Activated CD8-positive, alpha-beta memory T cell treated with anti-CD3 and anti-CD28 coated beads, Interleukin-2, amount 10 ng/mL, durations not matched to agents 7 days and 5 days (primary cell): ENCODE measurements around the gene TCFL5. TPM values are rescaled to one million over a fixed set of nuclear protein-coding genes. Genes with fewer than 3 reads are reported as not detected.

Experiments used
- ATAC-seq: fragments of 150-1000 bp; cut with Tn5 transposase; one replicate; pipeline ENCODE4 v1.10.0; 2021; ENCODE audit warnings: moderate library complexity
- CTCF ChIA-PET: fragments of 350-600 bp; sonication (Branson Sonifier 250); formaldehyde crosslinking; loops from one replicate; lab custom pipeline; 2021; ENCODE audit warnings: antibody characterized with exemption; lab: Charles Lee
- DNase-seq: peaks from one replicate; pipeline ENCODE4 v3.0.0-alpha.2; 2020
- H3K27ac Mint-ChIP-seq: one replicate; pipeline ENCODE4 v1.8.0; 2021; ENCODE audit warnings: mild to moderate bottlenecking, mixed read lengths
- H3K27me3 Mint-ChIP-seq: one replicate; pipeline ENCODE4 v1.8.0; 2021; ENCODE audit warnings: mixed read lengths
- H3K36me3 Mint-ChIP-seq: one replicate; pipeline ENCODE4 v1.8.0; 2021; ENCODE audit warnings: mild to moderate bottlenecking, mixed read lengths
- H3K4me1 Mint-ChIP-seq: one replicate; pipeline ENCODE4 v1.8.0; 2021; ENCODE audit warnings: mixed read lengths
- H3K4me3 Mint-ChIP-seq: one replicate; pipeline ENCODE4 v1.8.0; 2021; ENCODE audit warnings: mild to moderate bottlenecking, moderate library complexity, mixed read lengths
- H3K9me3 Mint-ChIP-seq: one replicate; pipeline ENCODE4 v1.8.0; 2022; ENCODE audit warnings: low read depth, mixed read lengths
- total RNA-seq, 2 experiments: library from RNA; stranded (reverse); gene quantifications; one replicate each; pipeline ENCODE4 v1.2.3, GENCODE V29; 2021

TCFL5 gene
- total RNA-seq, 2 experiments from 2014 or later = 6.6 to 6.7 TPM

DNA sequence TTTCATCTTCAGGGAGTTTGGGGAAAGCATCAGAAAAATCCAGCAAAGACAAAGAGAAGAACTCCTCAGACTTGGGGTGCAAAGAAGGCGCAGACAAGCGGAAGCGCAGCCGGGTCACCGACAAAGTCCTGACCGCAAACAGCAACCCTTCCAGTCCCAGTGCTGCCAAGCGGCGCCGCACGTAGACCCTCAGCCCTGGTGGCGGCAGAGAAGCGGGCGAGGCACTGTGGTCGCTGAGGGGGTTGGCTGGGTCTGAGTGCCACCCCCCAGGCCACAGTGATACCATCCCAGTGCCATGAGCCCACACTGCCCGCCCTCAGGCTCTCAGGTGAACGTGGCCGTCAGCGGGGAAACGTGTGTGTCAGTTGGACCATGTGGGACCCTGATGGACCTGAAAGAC is 62.2 kb downstream of the TCFL5 start:
- Mint-ChIP-seq H3K9me3 (no peaks in the 10 kb centered on the region), H3K4me1 (peaks cover 21% of the 10 kb centered on the region), H3K36me3 (peaks cover 24% of the 10 kb centered on the region), H3K27me3 (no peaks in the 10 kb centered on the region), H3K4me3 (no peak overlapping the region), H3K27ac (no peak overlapping the region)
- no peak for ATAC-seq
- no peak for DNase-seq
- CTCF ChIA-PET = interaction anchor here (1.3 kb wide), 1 partner anchor 9 kb away, joined by 3 read pairs; no protein-coding TSS in a partner anchor

DNA sequence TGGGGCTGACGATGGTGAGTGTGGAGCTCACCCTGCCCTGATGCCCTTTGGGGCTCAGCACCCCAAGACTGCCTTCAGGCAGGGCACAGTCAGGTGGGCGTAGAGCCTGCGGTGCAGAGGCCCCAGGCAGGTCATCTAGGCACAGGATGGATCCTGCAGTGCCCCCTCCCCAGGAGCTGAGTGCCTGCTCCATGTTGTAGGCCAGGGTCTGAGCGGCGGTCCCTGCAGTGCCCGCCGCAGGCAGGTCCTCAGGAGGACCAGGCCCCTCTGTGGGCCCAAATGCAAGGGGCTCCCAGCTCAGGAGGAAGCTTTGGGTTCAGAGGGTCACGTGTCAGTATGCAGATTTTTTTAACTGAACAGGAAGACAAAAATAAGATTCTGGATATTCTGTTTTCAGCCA is 62.6 kb downstream of the TCFL5 start:
- H3K9me3 Mint-ChIP-seq = no peaks in the 10 kb centered on the region
- H3K4me1 Mint-ChIP-seq = peaks cover 18% of the 10 kb centered on the region
- DNase-seq (no peak), ATAC-seq (no peak)
- CTCF ChIA-PET = no interaction called here
- peaks cover 24% of the 10 kb centered on the region for H3K36me3 Mint-ChIP-seq
- H3K4me3 Mint-ChIP-seq = no peak overlapping the region
- no peaks in the 10 kb centered on the region for H3K27me3 Mint-ChIP-seq
- no peak overlapping the region for H3K27ac Mint-ChIP-seq

DNA sequence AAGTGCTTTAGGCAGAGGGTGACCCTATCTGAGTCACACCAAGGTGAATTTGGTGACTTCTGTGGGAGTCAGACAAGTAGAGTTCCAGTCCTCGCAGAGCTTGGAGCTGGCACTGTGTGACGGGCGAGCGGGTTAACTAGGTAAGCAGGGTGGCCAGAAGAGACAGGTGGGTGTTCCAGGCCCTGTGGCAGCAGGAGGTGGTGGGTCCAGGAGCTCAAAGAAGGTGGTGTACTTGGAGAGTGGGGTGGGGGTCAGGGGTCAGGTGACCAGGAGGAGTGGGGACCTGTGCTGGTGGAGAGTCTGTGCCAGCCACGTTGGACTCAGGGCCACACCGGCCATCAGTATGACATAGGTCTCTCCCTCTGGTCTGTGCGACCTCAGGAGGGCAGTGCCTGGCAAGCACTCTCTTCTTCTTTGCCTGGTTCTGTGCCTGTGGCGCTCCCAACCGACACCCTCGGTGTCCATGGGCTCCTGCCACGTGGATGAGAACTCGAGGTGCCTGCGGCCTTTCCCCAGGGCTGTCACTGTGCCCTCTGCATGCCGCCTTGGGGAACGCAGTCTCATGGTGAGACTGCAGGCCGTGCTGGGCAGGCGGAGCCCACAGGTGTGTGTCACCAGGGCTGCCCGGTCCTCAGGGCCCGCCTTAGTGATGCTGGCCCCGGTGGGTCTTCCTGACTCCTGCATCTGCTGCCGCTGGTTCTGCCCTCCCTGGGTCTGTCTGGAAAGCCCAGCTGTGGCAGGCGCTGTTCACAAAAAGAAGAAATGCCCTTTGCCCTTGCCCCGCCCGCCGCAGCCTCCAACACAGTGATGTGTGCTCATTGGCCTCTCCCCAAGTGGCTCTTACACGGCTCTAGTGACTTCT is 63.7 kb downstream of the TCFL5 start:
- no peaks in the 10 kb centered on the region for H3K9me3 Mint-ChIP-seq
- H3K4me1 Mint-ChIP-seq = peaks cover 23% of the 10 kb centered on the region
- CTCF ChIA-PET = interaction anchor here (4.9 to 5.0 kb wide), 2 partner anchors 10 to 298 kb away, joined by 22 to 43 read pairs; no protein-coding TSS in a partner anchor
- H3K36me3 Mint-ChIP-seq = peaks cover 24% of the 10 kb centered on the region
- ATAC-seq (no peak), DNase-seq (no peak)
- H3K27me3 Mint-ChIP-seq = no peaks in the 10 kb centered on the region
- peak overlapping the region; percentile 70 for H3K4me3 Mint-ChIP-seq
- H3K27ac Mint-ChIP-seq = peak overlapping the region; percentile 7

DNA sequence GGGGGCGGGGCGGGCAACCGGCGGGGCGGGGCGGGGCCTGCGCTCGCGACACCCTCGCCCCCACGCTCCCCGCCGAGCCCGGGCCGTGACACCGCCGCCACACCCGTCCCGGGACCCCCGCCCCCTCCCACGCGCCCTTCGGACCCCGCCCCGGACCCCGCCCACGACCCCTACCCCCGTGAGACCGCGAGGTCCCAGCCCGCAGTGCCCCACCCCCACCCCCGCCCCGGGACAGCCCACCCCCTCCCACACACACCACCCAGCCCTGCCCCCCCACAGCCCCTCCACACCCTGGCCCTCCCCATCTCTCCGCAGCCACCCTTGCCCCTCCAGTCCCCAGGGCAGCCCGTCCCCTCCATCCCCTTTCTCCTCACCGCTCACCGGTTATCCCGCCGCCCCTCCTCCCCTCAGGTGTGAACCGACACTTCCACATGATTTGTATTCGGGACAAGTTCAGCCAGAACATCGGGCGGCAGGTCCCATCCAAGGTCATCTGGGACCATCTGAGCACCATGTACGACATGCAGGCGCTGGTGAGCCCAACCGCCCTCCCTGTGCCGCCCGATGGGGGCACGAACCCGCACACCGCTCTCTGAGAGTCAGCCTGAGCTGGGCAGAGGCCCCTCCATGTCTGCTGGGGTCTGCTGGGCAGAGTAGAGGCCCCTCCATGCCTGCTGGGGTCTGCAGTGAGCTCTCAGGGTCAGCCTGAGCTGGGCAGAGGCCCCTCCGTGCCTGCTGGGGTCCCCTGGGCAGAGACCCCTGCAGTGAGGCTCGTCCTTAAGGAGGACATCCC is 64.7 kb downstream of the TCFL5 start:
- ATAC-seq (no peak), DNase-seq (no peak)
- CTCF ChIA-PET = interaction anchor here (0.7 to 5.0 kb wide), 7 partner anchors 11 to 387 kb away, joined by 3 to 43 read pairs (median 4); partner anchors contain the start of gene COL9A3
- peak overlapping the region; percentile 63 for H3K27ac Mint-ChIP-seq
- H3K9me3 Mint-ChIP-seq = no peaks in the 10 kb centered on the region
- H3K4me3 Mint-ChIP-seq = peak overlapping the region; percentile 70
- peaks cover 26% of the 10 kb centered on the region for H3K4me1 Mint-ChIP-seq
- no peaks in the 10 kb centered on the region for H3K27me3 Mint-ChIP-seq
- peaks cover 24% of the 10 kb centered on the region for H3K36me3 Mint-ChIP-seq

DNA sequence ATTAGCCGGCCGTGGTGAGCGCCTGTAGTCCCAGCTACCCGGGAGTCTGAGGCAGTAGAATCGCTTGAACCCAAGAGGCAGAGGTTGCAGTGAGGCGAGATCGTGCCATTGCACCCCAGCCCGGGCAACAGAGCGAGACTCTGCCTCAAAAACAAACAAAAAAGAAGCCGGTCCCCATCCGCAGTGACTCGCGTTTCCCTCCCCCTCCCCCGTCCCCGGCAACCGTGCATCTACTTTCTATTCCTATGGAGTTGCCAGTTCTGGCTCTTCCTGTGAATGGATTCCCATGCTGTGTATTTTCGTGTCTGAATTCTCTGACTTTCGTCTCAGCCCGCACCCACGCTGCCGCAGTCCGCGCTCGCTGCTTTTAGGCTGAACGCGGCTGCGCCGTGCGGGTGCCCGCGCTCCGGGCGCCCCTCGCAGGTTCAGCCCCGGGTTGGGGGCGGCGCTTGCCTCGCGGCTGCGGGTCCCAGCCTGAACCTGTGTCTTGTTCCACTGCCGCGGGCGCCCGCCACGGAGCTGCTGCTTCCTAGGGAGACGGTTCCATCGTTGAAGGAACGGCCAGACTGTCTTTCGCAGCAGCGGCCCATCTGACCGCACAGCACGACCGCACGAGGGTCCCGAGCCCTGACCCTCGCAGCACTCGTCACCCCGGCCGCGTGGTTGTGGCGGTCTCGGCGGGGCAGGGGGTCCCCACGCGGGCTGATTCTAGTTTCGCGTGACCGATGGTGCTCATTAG is 66.4 kb downstream of the TCFL5 start:
- H3K27ac Mint-ChIP-seq = peak overlapping the region; percentile 90
- DNase-seq (peak; percentile 80), ATAC-seq (peak; percentile 11)
- no peaks in the 10 kb centered on the region for H3K9me3 Mint-ChIP-seq
- no peaks in the 10 kb centered on the region for H3K27me3 Mint-ChIP-seq
- H3K36me3 Mint-ChIP-seq = peaks cover 18% of the 10 kb centered on the region
- CTCF ChIA-PET = interaction anchor here (1.3 to 5.0 kb wide), 8 partner anchors 8 to 295 kb away, joined by 4 to 43 read pairs (median 6); partner anchors contain the start of gene OGFR
- peak overlapping the region; percentile 77 for H3K4me3 Mint-ChIP-seq
- peaks cover 32% of the 10 kb centered on the region for H3K4me1 Mint-ChIP-seq

DNA sequence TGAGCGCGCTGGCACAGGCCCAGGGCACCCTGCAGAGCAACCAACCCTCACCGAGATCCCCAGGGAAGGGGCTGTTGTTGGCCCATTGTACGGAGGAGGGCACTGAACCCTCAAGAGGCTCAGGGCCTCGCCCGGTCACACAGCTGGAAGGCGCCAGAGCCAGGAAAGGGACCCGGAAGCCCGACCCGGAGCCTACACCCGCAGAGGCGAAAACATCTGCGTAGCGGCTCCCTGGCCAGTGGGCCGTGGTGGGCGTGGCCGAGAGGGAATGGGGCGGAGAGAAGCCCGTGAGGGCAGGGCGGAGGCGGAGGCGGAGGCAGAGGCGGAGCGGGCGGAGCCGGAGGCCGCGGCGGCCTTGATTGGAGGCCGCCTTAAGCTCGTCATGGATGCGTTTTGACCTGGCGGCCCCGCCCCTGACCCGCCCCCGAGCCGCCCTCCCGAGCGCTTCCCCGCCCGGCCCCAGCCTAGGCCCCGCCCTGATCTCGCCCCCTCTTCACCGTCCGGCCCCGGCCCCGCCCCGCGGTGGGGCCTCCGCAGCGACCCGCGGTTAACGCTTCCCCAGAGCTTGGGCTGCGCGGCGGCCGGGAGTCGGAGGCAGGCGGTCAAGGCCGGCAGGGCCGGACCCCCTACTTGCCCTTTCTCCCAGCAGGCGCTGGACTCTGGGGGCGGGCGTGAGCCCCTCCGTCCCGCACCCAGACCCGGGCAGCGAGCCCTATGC is 67.5 kb downstream of the TCFL5 start:
- peak; percentile 98 for DNase-seq
- no peaks in the 10 kb centered on the region for H3K27me3 Mint-ChIP-seq
- H3K27ac Mint-ChIP-seq = peak overlapping the region; percentile 90
- ATAC-seq = peak; percentile 82
- H3K4me3 Mint-ChIP-seq = peak overlapping the region; percentile 77
- H3K9me3 Mint-ChIP-seq = no peaks in the 10 kb centered on the region
- peaks cover 32% of the 10 kb centered on the region for H3K4me1 Mint-ChIP-seq
- CTCF ChIA-PET = interaction anchor here (0.6 to 5.0 kb wide), 18 partner anchors 9 to 407 kb away, joined by 3 to 43 read pairs (median 4); partner anchors contain the start of genes OGFR, RPS21 and TCFL5
- peaks cover 8% of the 10 kb centered on the region for H3K36me3 Mint-ChIP-seq

DNA sequence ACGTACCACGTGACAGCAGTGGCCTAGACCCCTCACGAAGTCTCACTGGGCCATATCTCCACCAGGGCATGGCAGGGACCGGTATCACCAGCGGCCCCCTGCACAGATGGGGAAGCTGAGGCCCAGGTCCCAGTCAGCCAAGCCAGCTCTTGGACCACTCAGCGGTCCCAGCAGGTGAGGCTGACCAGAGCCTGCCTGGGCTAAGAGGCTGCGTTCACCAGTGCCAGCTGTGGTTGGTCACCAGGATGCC is 67.9 kb downstream of the TCFL5 start:
- Mint-ChIP-seq H3K36me3 (peaks cover 6% of the 10 kb centered on the region), H3K27ac (peak overlapping the region; percentile 84), H3K4me1 (peaks cover 32% of the 10 kb centered on the region), H3K4me3 (peak overlapping the region; percentile 41), H3K9me3 (no peaks in the 10 kb centered on the region), H3K27me3 (no peaks in the 10 kb centered on the region)
- CTCF ChIA-PET = interaction anchor here (0.9 to 5.0 kb wide), 14 partner anchors 10 to 406 kb away, joined by 3 to 43 read pairs (median 4); partner anchors contain the start of genes RPS21 and TCFL5
- DNase-seq (no peak), ATAC-seq (no peak)

DNA sequence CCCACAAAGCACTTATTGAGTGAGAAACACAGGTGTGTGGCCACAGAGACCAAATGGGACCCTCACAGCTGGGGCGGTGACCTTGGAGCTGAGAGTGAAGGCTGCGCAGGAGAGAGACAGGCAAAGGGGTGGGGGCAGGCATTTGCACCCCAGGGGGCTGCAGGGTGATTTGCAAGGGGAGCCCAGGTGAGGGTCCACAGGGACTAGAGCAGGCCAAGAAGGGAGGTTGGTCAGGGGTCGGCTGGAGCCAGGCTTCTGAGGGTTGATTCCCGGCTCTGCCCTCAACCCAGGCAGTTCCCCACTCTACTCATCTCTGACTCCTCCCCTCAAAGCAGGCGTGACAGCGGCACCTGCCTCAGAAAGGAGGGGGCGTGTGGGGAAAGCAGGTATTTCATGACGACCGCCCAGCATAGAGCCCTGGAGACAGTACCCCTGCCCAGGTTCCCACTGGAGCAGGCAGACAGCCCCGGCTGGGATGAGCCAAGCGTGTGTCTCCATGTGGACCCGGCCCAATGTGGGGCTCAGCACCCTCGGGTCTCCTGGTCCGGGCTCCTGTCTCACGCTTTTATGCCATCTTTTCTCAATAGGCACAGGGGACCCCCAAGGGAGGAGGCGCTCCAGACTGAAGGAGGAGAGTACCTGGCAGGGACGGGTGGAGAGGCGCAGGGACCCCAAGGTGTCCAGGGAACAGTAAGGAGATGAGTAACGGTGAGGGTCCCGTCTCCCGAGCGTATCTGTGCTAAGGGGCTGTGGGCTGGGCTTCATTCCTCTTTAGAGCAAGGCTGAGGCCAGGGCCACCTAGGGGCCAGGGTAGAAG is 68.5 kb downstream of the TCFL5 start:
- peak overlapping the region; percentile 28 for H3K4me3 Mint-ChIP-seq
- H3K36me3 Mint-ChIP-seq = peaks cover 1% of the 10 kb centered on the region
- DNase-seq = peak; percentile 53
- H3K4me1 Mint-ChIP-seq = peaks cover 29% of the 10 kb centered on the region
- H3K27ac Mint-ChIP-seq = peak overlapping the region; percentile 84
- ATAC-seq = no peak
- CTCF ChIA-PET = interaction anchor here (0.9 to 5.8 kb wide), 24 partner anchors 10 to 383 kb away, joined by 3 to 43 read pairs (median 7); partner anchors contain the start of genes OGFR and TCFL5
- no peaks in the 10 kb centered on the region for H3K9me3 Mint-ChIP-seq
- H3K27me3 Mint-ChIP-seq = no peaks in the 10 kb centered on the region

DNA sequence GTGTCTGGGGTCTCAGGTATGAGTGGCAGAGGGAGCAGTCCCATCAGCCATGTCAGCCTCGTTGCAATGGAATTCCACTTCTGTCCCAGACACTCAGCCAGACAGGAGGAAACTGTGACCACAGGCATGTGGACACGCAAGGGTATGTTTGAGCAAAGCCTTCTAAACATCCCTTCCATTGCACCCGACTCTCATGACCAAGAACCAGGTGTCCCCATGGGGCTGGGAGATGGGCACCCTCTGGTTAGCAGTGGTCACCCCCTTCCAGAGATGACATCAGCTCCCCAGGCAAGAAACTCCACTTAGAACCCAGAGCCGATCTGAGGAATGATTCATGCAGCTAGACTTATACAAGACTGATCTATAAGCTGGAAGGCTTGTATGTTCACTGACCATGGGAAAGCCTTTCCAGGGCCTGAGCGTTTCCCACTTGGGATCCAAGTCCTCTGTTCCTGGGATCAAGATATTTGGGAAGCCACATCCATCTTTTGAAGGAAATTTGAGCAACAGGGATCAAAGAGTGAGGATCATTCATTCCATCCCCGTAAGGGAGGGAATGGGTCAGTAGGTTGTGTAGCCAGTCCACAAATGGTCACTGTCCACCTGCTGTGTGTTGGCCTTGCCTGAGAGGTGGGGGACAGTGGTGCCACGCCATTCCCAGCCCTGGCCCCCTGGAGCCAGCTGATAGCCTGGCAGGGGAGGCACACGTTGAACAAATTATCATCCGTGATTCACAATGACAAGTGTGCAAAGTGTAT is 69.3 kb downstream of the TCFL5 start:
- H3K9me3 Mint-ChIP-seq = no peaks in the 10 kb centered on the region
- CTCF ChIA-PET = interaction anchor here (0.8 to 5.8 kb wide), 35 partner anchors 9 to 492 kb away, joined by 3 to 26 read pairs (median 7); partner anchors contain the start of genes OGFR and SLCO4A1
- ATAC-seq (no peak), DNase-seq (no peak)
- H3K36me3 Mint-ChIP-seq = no peaks in the 10 kb centered on the region
- H3K27ac Mint-ChIP-seq = no peak overlapping the region
- peaks cover 26% of the 10 kb centered on the region for H3K4me1 Mint-ChIP-seq
- no peak overlapping the region for H3K4me3 Mint-ChIP-seq
- no peaks in the 10 kb centered on the region for H3K27me3 Mint-ChIP-seq

DNA sequence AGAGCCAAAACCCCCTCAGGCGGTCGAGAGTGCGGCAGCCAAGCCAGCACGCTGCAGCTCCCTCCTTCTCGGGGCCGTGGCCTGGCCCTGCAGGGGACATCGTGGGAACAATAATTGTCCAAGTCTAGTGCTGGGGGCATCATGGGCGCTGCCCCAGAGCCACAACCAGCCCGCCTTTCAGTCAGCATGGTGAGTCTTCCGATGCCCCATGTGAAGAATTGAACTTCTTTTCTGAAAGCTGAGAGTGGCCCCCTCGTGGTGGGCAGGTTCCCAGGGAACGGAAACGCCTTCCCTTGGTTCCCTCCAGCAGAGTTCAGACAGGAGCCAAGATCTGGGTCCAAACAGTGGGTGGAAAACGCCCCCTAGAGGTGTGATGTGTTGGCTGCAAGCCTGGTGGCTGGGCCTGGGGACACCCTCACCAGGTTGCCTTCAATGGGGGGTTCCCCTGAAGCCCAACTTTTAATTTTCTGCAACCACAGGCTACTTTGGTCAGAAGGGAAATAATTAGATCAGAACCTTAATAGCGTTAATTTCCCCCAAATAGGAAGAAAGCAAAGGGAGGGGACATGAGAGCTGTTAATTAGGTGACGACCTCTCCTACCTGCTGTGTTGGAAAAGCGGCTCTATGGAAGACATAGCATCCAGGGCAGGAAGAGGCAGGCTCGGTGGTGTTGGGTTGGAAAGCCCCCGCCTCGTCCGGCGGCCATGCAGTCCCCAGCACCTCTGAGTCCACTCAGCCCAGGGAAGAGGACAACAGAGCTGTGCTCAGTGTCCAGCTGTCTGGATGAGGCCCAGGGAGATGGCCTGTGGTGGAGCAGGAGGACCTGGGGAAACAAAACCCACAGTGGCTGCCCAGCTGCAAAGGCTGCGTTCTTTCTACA is 70.1 kb downstream of the TCFL5 start:
- Mint-ChIP-seq H3K27ac (no peak overlapping the region), H3K4me3 (no peak overlapping the region)
- CTCF ChIA-PET = interaction anchor here (0.6 to 5.8 kb wide), 44 partner anchors 8 to 492 kb away, joined by 3 to 26 read pairs (median 6); partner anchors contain the start of genes OGFR and SLCO4A1

More for the DNA sequence above, 70.1 kb downstream of the TCFL5 start:
- peaks cover 25% of the 10 kb centered on the region for H3K4me1 Mint-ChIP-seq
- DNase-seq (peak; percentile 87), ATAC-seq (peak; percentile 15)
- no peaks in the 10 kb centered on the region for H3K27me3 Mint-ChIP-seq
- H3K36me3 Mint-ChIP-seq = no peaks in the 10 kb centered on the region
- H3K9me3 Mint-ChIP-seq = no peaks in the 10 kb centered on the region
